ENCODE results near the gene DDX17.
"Not testable (repeated sequence)": the region's sequence is repeated elsewhere in the genome, so short reads cannot be mapped to it uniquely, and the experiment has no call there.

The DDX17 gene

DNA sequence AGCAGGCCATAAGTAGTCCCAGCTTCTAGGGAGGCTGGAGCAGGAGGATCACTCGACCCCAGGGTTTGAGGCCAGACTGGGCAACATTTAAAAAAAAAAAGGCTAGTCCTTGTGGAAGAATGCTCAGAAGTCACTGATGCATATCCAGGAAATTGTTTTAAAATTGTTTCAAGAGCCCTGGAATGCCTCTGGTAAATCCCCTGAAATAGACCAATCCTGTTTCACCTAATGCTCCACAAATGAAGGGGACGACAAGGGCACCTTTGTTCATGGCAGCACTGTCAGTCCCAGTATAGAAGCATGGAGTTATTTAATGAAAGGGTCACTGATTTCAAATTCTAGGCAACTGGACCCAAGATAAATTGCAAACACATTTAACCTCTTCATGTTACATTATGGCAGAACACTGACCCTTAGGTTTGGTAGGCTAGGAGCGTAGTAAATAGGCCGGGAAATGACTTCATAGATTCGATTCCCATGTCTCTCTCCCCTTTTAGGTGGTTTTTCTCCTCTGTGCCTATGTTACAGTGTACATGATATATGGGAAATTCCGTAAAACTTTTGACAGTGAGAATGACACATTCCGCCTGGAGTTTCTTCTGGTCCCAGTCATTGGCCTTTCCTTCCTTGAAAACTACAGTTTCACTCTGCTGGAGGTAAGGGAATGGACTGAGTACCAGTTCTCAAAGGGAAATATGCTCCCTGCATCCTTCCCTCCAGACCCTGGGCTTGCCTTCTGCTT is 26.8 kb downstream of the DDX17 start:
- DNase-seq (ENCODE audit: low spot score): no peak
- no peak for TF ChIP-seq CTCF (IDR thresholded peaks at IDR 0.05; ENCODE audit: extremely low read depth, insufficient read depth, missing control alignments)
- in situ Hi-C loops (cut with MboI; ENCODE audit: low pct_unique_long_range_greater_than_20kb, low sequenced_read_pairs, unreplicated experiment): no loop called here

DNA sequence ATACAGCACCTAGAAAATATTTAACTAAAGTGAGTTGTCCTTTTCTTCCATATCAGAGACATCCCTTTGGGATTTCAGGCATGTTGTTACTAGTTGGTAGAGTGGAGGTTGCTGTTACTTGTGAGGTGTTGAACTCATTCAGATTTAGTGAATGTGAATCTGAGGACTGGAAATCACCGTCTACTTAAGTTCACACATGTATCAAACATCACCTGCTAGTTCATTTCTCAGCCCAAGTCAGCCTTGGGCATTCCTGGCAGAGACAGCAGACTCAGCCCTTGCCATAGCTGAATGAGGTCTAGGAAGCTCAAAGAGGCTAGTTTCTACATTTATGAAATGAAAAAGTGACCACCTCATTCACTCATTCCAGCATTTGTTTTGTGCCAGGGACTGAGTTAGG is 28.5 kb downstream of the DDX17 start:
- in situ Hi-C loops (cut with MboI; ENCODE audit: low pct_unique_long_range_greater_than_20kb, low sequenced_read_pairs, unreplicated experiment): no loop called here

GRCh38 chr22:38474003-38474607 is 32.0 kb downstream of the DDX17 start:
- in situ Hi-C loops (cut with MboI; ENCODE audit: low pct_unique_long_range_greater_than_20kb, low sequenced_read_pairs, unreplicated experiment): no loop called here
- no peak for DNase-seq (ENCODE audit: low spot score)
- no peak for TF ChIP-seq CTCF (IDR thresholded peaks at IDR 0.05; ENCODE audit: extremely low read depth, insufficient read depth, missing control alignments)

More for the DNA sequence above, 28.5 kb downstream of the DDX17 start:
- TF ChIP-seq CTCF (IDR thresholded peaks at IDR 0.05; ENCODE audit: extremely low read depth, insufficient read depth, missing control alignments): no peak
- no peak for DNase-seq (ENCODE audit: low spot score)

GRCh38 chr22:38471237-38471636 is 34.9 kb downstream of the DDX17 start:
- no peak for DNase-seq (ENCODE audit: low spot score)
- no peak for TF ChIP-seq CTCF (IDR thresholded peaks at IDR 0.05; ENCODE audit: extremely low read depth, insufficient read depth, missing control alignments)
- in situ Hi-C loops (cut with MboI; ENCODE audit: low pct_unique_long_range_greater_than_20kb, low sequenced_read_pairs, unreplicated experiment): no loop called here

- DNase-seq (ENCODE audit: low spot score); in situ Hi-C loops (cut with MboI; ENCODE audit: low pct_unique_long_range_greater_than_20kb, low sequenced_read_pairs, unreplicated experiment): not testable (repeated sequence)
Measured at GRCh38 chr22:38470179-38470578, 35.9 kb downstream of the DDX17 start.

DNA sequence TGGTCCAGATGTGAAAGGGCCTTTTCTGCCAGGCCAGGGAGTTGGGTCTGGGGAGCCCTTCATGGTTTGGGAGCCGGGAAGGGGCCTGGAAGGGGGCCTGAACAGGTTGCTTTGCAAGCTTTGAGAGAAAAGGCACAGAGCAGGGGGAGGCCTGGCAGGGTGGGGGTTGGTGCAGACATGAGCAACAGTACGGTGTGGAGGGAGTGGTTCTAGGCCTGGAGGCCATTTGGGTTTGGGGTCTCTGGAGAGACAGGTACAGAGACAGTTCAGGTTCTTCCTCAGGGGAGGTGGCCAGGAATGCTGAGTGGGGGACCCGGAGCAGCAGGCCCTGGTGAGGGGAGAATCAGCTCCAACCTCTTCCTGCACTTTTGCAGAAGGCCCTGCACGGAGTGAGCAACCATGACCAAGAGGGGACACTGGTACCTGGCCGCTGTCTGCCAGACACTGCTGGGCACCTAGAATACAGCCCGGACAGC is 36.8 kb downstream of the DDX17 start:
- in situ Hi-C loops (cut with MboI; ENCODE audit: low pct_unique_long_range_greater_than_20kb, low sequenced_read_pairs, unreplicated experiment): no loop called here
- no peak for TF ChIP-seq CTCF (IDR thresholded peaks at IDR 0.05; ENCODE audit: extremely low read depth, insufficient read depth, missing control alignments)
- peak; percentile 32 for DNase-seq (ENCODE audit: low spot score)
